ENCODE measurements around the gene PPP1R27. TPM values are rescaled to one million over a fixed set of nuclear protein-coding genes. Genes with fewer than 3 reads are reported as not detected.

The PPP1R27 gene
- total RNA-seq, 1 donor from 2014 or later: 0.17 TPM

DNA sequence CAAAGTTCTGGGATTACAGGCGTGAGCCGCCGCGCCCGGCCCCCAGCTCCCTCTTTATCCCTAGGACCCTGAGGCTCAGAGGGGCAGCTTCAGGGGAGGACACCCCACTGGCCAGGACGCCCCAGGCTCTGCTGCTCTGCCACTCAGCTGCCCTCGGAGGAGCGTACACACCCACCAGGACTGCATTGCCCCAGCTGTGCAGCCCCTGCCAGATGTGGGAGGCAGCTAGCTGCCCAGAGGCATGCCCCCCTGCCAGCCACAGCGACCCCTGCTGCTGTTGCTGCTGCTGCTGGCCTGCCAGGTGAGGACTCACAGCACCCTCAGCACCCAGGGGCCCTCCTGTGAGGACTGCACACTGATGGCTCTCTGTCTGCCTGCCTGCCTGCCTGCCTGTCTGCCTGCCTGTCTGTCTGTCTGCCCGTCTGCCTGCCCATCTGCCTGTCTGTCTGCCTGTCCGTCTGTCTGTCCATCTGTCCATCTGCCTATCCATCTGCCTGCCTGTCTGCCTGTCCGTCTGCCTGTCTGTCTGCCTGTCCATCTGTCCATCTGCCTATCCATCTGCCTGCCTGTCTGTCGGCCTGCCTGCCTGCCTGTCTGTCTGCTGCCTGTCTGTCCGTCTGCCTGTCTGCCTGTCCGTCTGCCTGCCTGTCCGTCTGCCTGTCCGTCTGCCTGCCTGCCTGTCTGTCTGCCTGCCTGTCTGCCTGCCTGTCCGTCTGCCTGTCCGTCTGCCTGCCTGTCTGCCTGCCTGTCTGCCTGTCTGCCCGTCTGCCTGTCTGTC, 25.9 kb downstream of the PPP1R27 start:
- DNase-seq (ENCODE audit: low read depth): no peak
- TF ChIP-seq, protein P1, sequence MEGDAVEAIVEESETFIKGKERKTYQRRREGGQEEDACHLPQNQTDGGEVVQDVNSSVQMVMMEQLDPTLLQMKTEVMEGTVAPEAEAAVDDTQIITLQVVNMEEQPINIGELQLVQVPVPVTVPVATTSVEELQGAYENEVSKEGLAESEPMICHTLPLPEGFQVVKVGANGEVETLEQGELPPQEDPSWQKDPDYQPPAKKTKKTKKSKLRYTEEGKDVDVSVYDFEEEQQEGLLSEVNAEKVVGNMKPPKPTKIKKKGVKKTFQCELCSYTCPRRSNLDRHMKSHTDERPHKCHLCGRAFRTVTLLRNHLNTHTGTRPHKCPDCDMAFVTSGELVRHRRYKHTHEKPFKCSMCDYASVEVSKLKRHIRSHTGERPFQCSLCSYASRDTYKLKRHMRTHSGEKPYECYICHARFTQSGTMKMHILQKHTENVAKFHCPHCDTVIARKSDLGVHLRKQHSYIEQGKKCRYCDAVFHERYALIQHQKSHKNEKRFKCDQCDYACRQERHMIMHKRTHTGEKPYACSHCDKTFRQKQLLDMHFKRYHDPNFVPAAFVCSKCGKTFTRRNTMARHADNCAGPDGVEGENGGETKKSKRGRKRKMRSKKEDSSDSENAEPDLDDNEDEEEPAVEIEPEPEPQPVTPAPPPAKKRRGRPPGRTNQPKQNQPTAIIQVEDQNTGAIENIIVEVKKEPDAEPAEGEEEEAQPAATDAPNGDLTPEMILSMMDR (conservative IDR thresholded peaks at IDR 0.05; ENCODE audit: low read depth, low read length): no peak
- H3K4me3 ChIP-seq (ENCODE audit: low read depth, low read length): no peak overlapping the region

DNA sequence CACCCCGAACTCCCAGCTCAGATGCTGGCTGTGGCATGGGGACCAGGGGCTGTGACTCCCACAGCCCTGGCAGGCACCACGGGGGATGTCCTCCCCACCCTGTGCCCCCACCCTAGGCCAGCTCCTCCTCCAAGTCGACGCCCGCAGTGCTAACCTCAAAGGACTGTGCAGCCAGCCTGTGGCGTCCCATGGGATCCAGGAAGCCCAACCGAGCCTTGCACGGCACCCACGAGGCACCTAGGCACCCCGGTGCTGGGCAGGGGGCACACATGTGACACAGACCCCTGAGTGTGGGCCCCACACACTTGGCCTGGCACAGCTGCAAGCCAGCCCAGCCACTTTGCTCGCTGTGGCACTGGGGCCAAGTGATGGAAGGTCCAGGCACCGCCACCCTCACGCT, 27.0 kb downstream of the PPP1R27 start:
- H3K4me3 ChIP-seq (ENCODE audit: low read depth, low read length): no peak overlapping the region
- no peak for DNase-seq (ENCODE audit: low read depth)
- TF ChIP-seq, protein P1 (conservative IDR thresholded peaks at IDR 0.05; ENCODE audit: low read depth, low read length): no peak

DNA sequence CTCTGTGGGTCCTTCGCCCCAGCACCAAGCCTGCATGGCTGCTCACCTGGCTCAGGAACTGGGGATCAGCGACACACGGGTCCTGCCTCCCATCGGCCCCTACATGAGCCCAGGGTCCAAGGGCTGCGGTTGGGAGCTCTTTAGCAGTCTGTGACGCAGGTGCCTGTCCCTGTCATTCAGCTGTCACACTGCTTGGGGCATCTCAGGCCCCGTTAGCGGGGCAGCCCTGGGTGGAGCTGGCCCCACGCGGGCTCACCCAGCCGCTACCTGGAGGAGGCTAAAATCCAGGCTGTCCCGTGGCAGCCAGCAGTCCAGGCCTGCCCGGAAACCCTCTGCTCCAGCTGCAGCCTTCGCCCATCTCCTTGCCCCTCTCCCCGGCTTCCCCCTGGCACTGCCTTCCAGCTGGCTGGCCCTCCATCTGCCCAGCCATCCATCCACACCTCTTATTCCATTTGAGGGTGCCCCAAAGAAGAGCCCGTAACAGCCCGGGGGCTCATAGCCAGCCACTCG, 27.6 kb downstream of the PPP1R27 start:
- no peak overlapping the region for H3K4me3 ChIP-seq (ENCODE audit: low read depth, low read length)
- DNase-seq (ENCODE audit: low read depth): no peak
- TF ChIP-seq, protein P1 (conservative IDR thresholded peaks at IDR 0.05; ENCODE audit: low read depth, low read length): no peak

DNA sequence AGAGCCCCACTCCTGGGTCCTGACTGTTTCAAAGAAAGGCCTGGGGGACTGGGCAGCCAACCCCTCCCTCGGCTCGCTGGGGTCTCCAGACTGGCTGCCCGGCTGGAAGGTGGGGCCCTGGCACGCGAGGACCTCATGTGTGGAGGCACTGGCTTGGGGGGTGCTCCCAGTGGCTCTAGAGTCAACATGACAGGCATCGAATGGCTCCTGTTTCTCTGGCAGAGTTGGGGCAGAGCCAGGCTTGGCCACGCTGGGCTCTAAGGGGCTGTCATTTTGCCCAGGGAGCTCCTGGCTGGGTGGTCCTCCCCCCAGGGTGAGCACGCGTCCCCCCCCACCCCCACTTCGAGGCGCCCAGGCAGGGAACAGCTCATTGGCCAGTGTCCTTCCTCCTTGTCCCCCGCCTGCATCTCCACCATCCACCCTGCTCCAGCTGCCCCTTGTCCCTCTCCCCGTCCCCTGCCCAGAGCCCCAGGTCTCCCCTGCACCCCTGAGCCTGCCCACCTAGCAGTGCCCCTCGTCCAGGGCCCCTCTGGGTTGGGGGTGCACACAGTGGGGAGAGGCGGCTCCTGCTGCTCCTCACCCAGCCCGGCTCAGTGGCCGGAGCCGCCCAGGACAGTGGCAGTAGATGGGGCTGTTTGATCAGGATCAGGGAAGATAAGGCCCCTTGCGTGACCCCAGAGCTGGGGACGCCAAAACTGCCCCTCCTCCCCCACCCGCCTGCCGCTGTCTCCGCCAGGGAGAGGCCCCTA, 28.2 kb downstream of the PPP1R27 start:
- TF ChIP-seq, protein P1 (conservative IDR thresholded peaks at IDR 0.05; ENCODE audit: low read depth, low read length): no peak
- H3K4me3 ChIP-seq (ENCODE audit: low read depth, low read length): no peak overlapping the region

DNA sequence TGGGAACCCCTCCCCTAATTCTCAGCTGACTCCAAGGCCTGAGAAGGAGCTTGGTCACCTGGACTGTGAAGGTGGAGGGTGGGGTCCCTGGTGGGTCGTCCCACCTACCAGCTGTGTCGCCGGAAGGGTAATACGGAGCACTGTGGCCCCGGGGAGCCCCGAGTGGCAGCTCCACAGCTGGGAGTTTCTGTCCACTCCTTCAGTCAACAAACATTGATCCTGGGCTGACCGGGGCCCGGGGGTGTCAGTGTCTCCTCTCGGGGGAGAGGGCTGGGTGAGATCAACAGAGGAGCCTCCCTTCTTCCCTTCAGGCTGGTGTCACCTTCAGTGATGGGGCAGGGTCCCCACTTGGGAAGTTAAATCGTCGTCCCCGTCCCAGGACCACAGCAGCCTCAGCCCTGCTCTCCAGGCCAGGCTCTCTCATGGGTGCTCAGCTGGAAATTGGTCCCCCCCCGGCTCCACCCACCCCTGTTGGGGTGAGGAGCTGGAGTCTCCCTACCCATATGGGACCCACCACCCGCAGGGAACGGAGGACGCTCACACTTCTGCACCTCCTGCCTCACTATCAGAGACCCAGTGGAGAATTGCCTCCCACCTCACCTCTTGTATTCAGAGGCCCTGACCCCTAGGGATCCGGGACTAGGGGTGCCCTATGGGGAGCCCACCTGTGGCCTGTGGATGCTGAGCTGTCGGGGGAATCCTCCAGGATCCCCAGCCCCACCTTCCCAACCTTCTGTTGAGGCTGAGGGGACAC, 29.0 kb downstream of the PPP1R27 start:
- no peak overlapping the region for H3K4me3 ChIP-seq (ENCODE audit: low read depth, low read length)
- DNase-seq (ENCODE audit: low read depth): no peak
- TF ChIP-seq, protein P1 (conservative IDR thresholded peaks at IDR 0.05; ENCODE audit: low read depth, low read length): no peak

More for the DNA sequence above, 28.2 kb downstream of the PPP1R27 start:
- DNase-seq (ENCODE audit: low read depth): no peak

DNA sequence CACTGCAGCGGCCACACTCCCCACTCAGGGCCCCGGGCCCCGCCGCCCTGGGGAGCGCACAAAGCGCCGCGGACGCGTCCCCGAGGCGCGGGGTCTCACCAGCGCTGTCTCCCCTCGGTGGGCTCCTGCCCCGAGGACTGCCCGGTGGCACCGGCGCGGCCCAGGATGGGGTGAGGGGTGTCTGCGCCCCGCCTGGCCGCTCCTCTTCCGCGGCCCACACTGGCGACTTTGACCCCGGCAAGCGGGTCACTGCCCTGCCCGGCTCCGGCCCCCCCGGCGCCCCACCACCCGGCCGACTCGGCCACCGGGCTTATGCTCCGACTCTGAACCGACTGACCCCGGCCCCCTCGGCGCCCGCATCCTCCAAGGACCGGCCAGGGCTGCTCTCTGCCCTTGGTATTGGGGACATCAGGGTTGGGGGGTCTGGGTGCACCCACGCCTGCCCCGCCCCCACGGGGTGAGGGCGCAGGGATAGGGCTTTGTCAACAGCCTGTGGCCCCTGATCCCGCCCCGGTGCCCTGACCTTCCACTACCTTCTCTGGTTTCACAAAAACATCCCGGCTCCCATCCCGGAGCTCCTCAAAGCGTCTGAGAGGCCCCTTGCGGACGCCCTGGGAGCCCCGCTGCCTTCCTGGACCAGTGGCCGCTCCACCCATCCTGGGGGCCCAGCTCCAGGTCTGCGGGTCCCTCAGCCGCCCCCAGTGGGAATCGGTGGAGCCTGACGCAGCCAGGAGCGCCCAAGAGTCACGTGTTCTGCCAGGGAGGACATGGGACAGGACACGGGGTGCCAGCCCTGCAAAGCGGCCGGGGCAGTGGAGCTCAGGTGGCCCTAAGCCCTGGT, 30.1 kb downstream of the PPP1R27 start:
- TF ChIP-seq, protein P1 (conservative IDR thresholded peaks at IDR 0.05; ENCODE audit: low read depth, low read length): no peak
- no peak overlapping the region for H3K4me3 ChIP-seq (ENCODE audit: low read depth, low read length)
- DNase-seq (ENCODE audit: low read depth): no peak
